ENCODE measurements around the gene CYP20A1. TPM values are rescaled to one million over a fixed set of nuclear protein-coding genes. Genes with fewer than 3 reads are reported as not detected.
A peak's percentile ranks its signal among the peaks of the same experiment; 100 is the strongest.

CYP20A1 gene
- total and polyA plus RNA-seq, 2 of the 8 experiments (the other 6 are each of a cell fraction or from before 2014, with no cell fraction given), result 6.2 to 21.5 TPM

GRCh38 chr2:203301667-203302066 is 62.8 kb downstream of the CYP20A1 start:
- Histone ChIP-seq H3K18ac (ENCODE audit: extremely low read depth, low read length) (no peak overlapping the region), H2BK5ac (ENCODE audit: low read depth, low read length) (no peak overlapping the region), H4K91ac (replicated peaks; ENCODE audit: insufficient read length, low read length) (no peak overlapping the region), H2BK12ac (ENCODE audit: low read depth, low read length) (no peak overlapping the region), H3K23ac (ENCODE audit: insufficient read length) (no peak overlapping the region), H4K20me1 (replicated peaks in 1 of 2; ENCODE audit: control insufficient read depth in 1 of 2, insufficient read depth in 2 of 2, low read length in 2 of 2) (no peaks in the 10 kb centered on the region), H3K36me3 (ENCODE audit: control insufficient read depth in 2 of 4, insufficient read depth in 4 of 4, low read length in 3 of 4) (peaks cover 0 to 4% (median 0%) of the 10 kb centered on the region in 4 experiments; a peak in 2 of 8 replicates), H4K5ac (ENCODE audit: insufficient read length, low read depth, low read length) (no peak overlapping the region), H4K8ac (ENCODE audit: extremely low read depth, insufficient read depth, low read length) (no peak overlapping the region), H3K4me3 (ENCODE audit: extremely low read depth in 1 of 4, insufficient read depth in 2 of 4, low read depth in 3 of 4, low read length in 4 of 4) (no peak overlapping the region), H3K4me2 (ENCODE audit: insufficient read depth in 1 of 2, low read depth in 2 of 2, low read length in 2 of 2) (no peak overlapping the region), H2AFZ (ENCODE audit: low read length) (no peak overlapping the region), H2AK5ac (ENCODE audit: low read depth, low read length) (no peak overlapping the region), H3K27me3 (replicated peaks in 1 of 4; ENCODE audit: control insufficient read depth in 3 of 4, extremely low read depth in 1 of 4, insufficient read depth in 3 of 4, low read length in 3 of 4) (no peaks in the 10 kb centered on the region), H3K27ac (ENCODE audit: low read depth, low read length) (no peak overlapping the region), H3K79me2 (ENCODE audit: control insufficient read depth in 1 of 2, insufficient read depth in 2 of 2, low read length in 2 of 2) (no peaks in the 10 kb centered on the region), H3K23me2 (ENCODE audit: low read depth, low read length) (no peaks in the 10 kb centered on the region), H3K79me1 (ENCODE audit: low read depth, low read length) (no peaks in the 10 kb centered on the region), H3K4me1 (replicated peaks in 1 of 4; ENCODE audit: control insufficient read depth in 3 of 4, insufficient read depth in 4 of 4, low read length in 3 of 4) (no peaks in the 10 kb centered on the region), H2BK120ac (replicated peaks; ENCODE audit: low read depth, low read length) (no peak overlapping the region), H2BK20ac (ENCODE audit: low read length) (no peak overlapping the region), H3K14ac (ENCODE audit: insufficient read length) (no peak overlapping the region), H2BK15ac (ENCODE audit: low read length) (no peak overlapping the region), H3K9ac (replicated peaks in 1 of 4; ENCODE audit: extremely low read depth in 1 of 4, low read depth in 3 of 4, low read length in 3 of 4) (no peak overlapping the region), H3K4ac (replicated peaks; ENCODE audit: insufficient read length, low read depth, low read length) (no peak overlapping the region), H3K9me3 (ENCODE audit: insufficient read depth in 2 of 2, low read depth in 1 of 2, low read length in 1 of 2) (no peaks in the 10 kb centered on the region), H3K56ac (replicated peaks; ENCODE audit: insufficient read length, low read depth, low read length) (no peak overlapping the region)
- TF ChIP-seq SIN3A (conservative IDR thresholded peaks at IDR 0.05 in 1 of 2, IDR thresholded peaks at IDR 0.05 in 1 of 2; ENCODE audit: low read depth in 1 of 2, low read length in 2 of 2) (no peak), NRF1 (IDR thresholded peaks at IDR 0.05; ENCODE audit: low read depth, low read length) (no peak), TEAD4 (IDR thresholded peaks at IDR 0.05; ENCODE audit: low read depth, low read length) (no peak), BRCA1 (IDR thresholded peaks at IDR 0.05; ENCODE audit: low read depth, low read length) (no peak), CBX5 (IDR thresholded peaks at IDR 0.05; ENCODE audit: low read depth, low read length) (no peak), NANOG (IDR thresholded peaks at IDR 0.05; ENCODE audit: insufficient read depth, low read depth, low read length, poor library complexity, severe bottlenecking) (no peak), SP2 (IDR thresholded peaks at IDR 0.05; ENCODE audit: low read length) (no peak), JUN (IDR thresholded peaks at IDR 0.05; ENCODE audit: low read depth, low read length) (no peak), GABPA (IDR thresholded peaks at IDR 0.05; ENCODE audit: borderline replicate concordance, insufficient read depth, low read length) (no peak), ZNF274 (IDR thresholded peaks at IDR 0.05; ENCODE audit: borderline replicate concordance, extremely low read depth, low read length) (no peak), PHF8 (conservative IDR thresholded peaks at IDR 0.05; ENCODE audit: low read depth, low read length) (no peak)
- DNase-seq (ENCODE audit: low read depth in 1 of 2, low spot score in 2 of 2) (peak in 1 of 2 experiments; percentile 22), FAIRE-seq (no peak)
- CTCF ChIA-PET (ENCODE audit: partially characterized antibody), result interaction anchor here (1.5 to 1.7 kb wide), 2 partner anchors 16 to 76 kb away, joined by 3 to 4 read pairs; no protein-coding TSS in a partner anchor
- 79% methylated on average over 3 of the region's 3 CpGs; no CpG with 5 or more reads in 1 of the 2 experiments for WGBS, 2 experiments (ENCODE audit: extremely low coverage in 1 of 2, insufficient coverage in 1 of 2, insufficient read length in 1 of 2, insufficient replicate concordance in 2 of 2, low coverage in 1 of 2, low lambda C conversion rate in 2 of 2, missing lambda C conversion rate in 1 of 2)
- POLR2A ChIA-PET (ENCODE audit: partially characterized antibody), result interaction anchor here (1.4 kb wide), 1 partner anchor 9 kb away, joined by 4 read pairs; no protein-coding TSS in a partner anchor
